Measurements from ENCODE around the gene PARP6. TPM values are rescaled to one million over a fixed set of nuclear protein-coding genes. Genes with fewer than 3 reads are reported as not detected.

Gene PARP6
- polyA plus RNA-seq, 1 donor (not counting 4 experiments of a cell fraction or from before 2014, with no cell fraction given) = 51.0 TPM

DNA sequence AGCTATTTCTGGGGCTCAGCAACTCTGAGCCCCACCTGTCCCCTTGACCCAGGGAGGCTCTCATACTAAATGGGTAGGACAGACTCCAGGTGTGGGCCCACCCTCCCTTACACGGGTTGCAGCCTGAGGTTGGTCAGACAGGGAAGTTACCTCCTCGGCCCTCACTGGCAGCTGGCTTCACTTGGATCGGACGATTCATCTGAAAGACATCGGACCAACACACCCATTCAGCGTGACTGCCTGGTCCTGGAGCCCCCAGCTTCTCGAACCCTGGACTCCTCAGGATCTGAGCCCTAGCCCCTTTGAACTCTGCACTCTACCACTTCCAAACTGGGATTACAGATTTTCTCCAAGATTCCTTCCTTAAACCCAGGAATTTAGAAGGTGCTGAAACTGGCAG, 32.2 kb upstream of the PARP6 start:
- Histone ChIP-seq H3K36me3 (ENCODE audit: control insufficient read depth in 2 of 2, extremely low read depth in 1 of 2, insufficient read depth in 2 of 2, low read length in 2 of 2) (no peaks in the 10 kb centered on the region), H3K9ac (ENCODE audit: control insufficient read depth, extremely low read depth, insufficient read depth, low read length) (no peak overlapping the region), H3K4me3 (ENCODE audit: control insufficient read depth in 2 of 3, extremely low read depth in 1 of 3, insufficient read depth in 2 of 3, low read depth in 1 of 3, low read length in 3 of 3) (no peak overlapping the region), H2AFZ (ENCODE audit: control insufficient read depth, low read length) (no peak overlapping the region), H3K9me3 (ENCODE audit: control insufficient read depth, low read depth, low read length) (no peaks in the 10 kb centered on the region), H3K27me3 (ENCODE audit: control insufficient read depth, extremely low read depth, insufficient read depth, low read length) (no peaks in the 10 kb centered on the region), H4K20me1 (ENCODE audit: control insufficient read depth, extremely low read depth, insufficient read depth, low read length) (no peaks in the 10 kb centered on the region), H3K79me2 (ENCODE audit: control insufficient read depth, insufficient read depth, low read length) (no peaks in the 10 kb centered on the region), H3K4me1 (ENCODE audit: control insufficient read depth, extremely low read depth, insufficient read depth, low read length) (no peaks in the 10 kb centered on the region), H3K27ac (ENCODE audit: control insufficient read depth, insufficient read depth, low read length) (no peak overlapping the region), H3K4me2 (ENCODE audit: control insufficient read depth, extremely low read depth, insufficient read depth, low read depth, low read length) (no peak overlapping the region), H3K9me1 (ENCODE audit: control insufficient read depth, extremely low read depth, insufficient read depth, low read length) (no peaks in the 10 kb centered on the region)
- dilution Hi-C loops (cut with MboI; ENCODE audit: extremely low pct_ligation_motif_present, low sequenced_read_pairs) = no loop called here
- no peak for FAIRE-seq
- TF ChIP-seq CTCF (optimal IDR thresholded peaks at IDR 0.05 in 1 of 3, IDR thresholded peaks at IDR 0.05 in 1 of 3, conservative IDR thresholded peaks at IDR 0.05 in 1 of 3; ENCODE audit: extremely low read depth in 1 of 3, insufficient read depth in 2 of 3, low read length in 3 of 3) = no peak
- TF ChIP-seq EZH2 (IDR thresholded peaks at IDR 0.05; ENCODE audit: low read length) = no peak
- no peak for DNase-seq (ENCODE audit: low read depth, low spot score)

- H3K4me1 ChIP-seq (ENCODE audit: control insufficient read depth, extremely low read depth, insufficient read depth, low read length) = no peaks in the 10 kb centered on the region
- DNase-seq (ENCODE audit: low read depth, low spot score) = no peak
- H2AFZ ChIP-seq (ENCODE audit: control insufficient read depth, low read length) = no peak overlapping the region
- H3K9ac ChIP-seq (ENCODE audit: control insufficient read depth, extremely low read depth, insufficient read depth, low read length) = no peak overlapping the region
- FAIRE-seq = no peak
- H3K27me3 ChIP-seq (ENCODE audit: control insufficient read depth, extremely low read depth, insufficient read depth, low read length) = no peaks in the 10 kb centered on the region
- dilution Hi-C loops (cut with MboI; ENCODE audit: extremely low pct_ligation_motif_present, low sequenced_read_pairs) = no loop called here
- no peaks in the 10 kb centered on the region for H4K20me1 ChIP-seq (ENCODE audit: control insufficient read depth, extremely low read depth, insufficient read depth, low read length)
- no peak overlapping the region for H3K4me3 ChIP-seq (ENCODE audit: control insufficient read depth in 2 of 3, extremely low read depth in 1 of 3, insufficient read depth in 2 of 3, low read depth in 1 of 3, low read length in 3 of 3)
- no peak for TF ChIP-seq CTCF (optimal IDR thresholded peaks at IDR 0.05 in 1 of 3, IDR thresholded peaks at IDR 0.05 in 1 of 3, conservative IDR thresholded peaks at IDR 0.05 in 1 of 3; ENCODE audit: extremely low read depth in 1 of 3, insufficient read depth in 2 of 3, low read length in 3 of 3)
- no peak for TF ChIP-seq EZH2 (IDR thresholded peaks at IDR 0.05; ENCODE audit: low read length)
- H3K36me3 ChIP-seq (ENCODE audit: control insufficient read depth in 2 of 2, extremely low read depth in 1 of 2, insufficient read depth in 2 of 2, low read length in 2 of 2) = no peaks in the 10 kb centered on the region
- H3K9me3 ChIP-seq (ENCODE audit: control insufficient read depth, low read depth, low read length) = no peaks in the 10 kb centered on the region
- H3K27ac ChIP-seq (ENCODE audit: control insufficient read depth, insufficient read depth, low read length) = no peak overlapping the region
- no peaks in the 10 kb centered on the region for H3K9me1 ChIP-seq (ENCODE audit: control insufficient read depth, extremely low read depth, insufficient read depth, low read length)
- no peak overlapping the region for H3K4me2 ChIP-seq (ENCODE audit: control insufficient read depth, extremely low read depth, insufficient read depth, low read depth, low read length)
- no peaks in the 10 kb centered on the region for H3K79me2 ChIP-seq (ENCODE audit: control insufficient read depth, insufficient read depth, low read length)
Measured at GRCh38 chr15:72302955-72303354, 30.6 kb upstream of the PARP6 start.

All from keratinocyte (primary cell).